NCI-H510A treated with DMSO at 0.1 percent for 48 hours (cell line): ENCODE data around the gene EIF2S3.
"Not testable (repeated sequence)": the region's sequence is repeated elsewhere in the genome, so short reads cannot be mapped to it uniquely, and the experiment has no call there.

Source experiments
- DNase-seq: peaks from one replicate; lab custom pipeline; 2025; lab: John Stamatoyannopoulos, UW

Gene EIF2S3

GRCh38 chrX:24050522-24051318 lies 4.0 kb upstream of the EIF2S3 start:
- DNase-seq = not testable (repeated sequence)

GRCh38 chrX:24055043-24055356 lies 244 bp downstream of the EIF2S3 start:
- DNase-seq = no peak

DNA sequence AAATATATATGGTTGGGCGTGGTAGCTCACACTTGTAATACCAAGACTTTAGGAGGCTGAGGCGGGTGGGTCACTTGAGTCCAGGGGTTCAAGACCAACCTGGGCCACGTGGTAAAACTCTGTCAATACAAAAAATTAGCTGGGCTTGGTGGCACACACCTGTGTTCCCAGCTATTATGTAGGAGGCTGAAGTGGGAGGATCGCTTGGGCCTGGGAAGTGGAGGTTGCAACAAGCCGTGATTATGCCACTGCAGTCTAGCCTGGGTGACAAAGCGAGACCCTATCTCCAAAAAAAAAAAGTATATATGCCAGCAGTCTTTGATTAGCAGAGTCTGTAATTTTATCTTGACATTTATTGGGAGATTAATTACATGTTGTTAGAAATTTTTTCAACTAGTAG lies 8.7 kb downstream of the EIF2S3 start:
- no peak for DNase-seq

DNA sequence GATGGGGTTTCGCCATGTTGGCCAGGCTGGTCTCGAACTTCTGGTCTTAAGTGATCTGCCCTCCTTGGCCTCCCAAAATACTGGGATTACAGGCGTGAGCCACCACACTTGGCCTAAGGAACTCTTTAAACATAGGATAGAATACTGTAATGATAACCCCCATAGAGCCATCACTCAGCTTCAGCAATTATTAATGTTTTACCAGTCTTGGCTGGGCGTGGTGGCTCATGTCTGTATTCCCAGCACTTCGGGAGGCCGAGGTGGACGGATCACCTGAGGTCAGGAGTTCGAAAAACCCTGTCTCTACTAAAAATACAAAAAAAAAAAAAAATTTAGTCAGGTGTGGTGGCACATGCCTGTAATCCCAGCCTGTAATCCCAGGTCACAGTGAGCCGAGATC lies 15.1 kb downstream of the EIF2S3 start:
- no peak for DNase-seq

DNA sequence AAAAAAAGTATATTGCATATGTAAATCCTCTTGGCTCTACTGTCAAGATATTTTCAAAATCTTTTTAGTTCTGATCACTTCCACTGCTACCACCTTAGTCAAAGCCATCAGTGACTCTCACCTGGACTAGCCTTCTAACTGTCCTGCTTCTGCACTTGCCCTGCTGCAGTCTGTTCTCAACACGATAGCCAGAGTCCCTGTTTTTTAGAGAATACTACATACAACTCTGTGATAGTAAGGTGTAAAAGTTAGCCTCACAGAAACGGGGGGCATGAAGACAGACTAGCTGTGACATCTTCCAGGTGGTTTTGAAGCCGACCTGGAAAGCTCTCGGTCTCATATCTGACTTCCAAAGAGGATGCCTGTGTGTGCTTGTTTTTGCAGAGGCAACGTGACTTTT lies 24.7 kb downstream of the EIF2S3 start:
- DNase-seq = no peak

- not testable (repeated sequence) for DNase-seq
Measured at GRCh38 chrX:24080245-24080644, 25.5 kb downstream of the EIF2S3 start.

DNA sequence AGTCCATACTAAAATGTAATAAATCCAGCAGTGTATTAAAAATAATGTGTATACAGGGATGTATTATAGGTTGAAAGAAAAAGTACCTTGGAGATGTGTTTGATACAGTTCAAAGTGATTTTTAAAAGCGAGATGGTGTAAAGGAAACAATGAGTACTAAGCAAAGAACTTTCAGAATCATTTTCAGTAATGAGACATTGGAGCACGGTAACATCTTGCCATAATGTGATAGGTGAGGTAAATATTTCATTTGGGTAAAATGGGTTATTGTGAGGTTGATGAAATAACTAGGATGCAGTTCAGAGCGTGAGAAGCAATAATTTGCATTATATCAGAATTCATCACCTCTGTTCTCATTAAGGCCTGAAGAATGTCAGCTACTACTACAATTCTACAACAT lies 25.9 kb downstream of the EIF2S3 start:
- no peak for DNase-seq

- peak; percentile 42 for DNase-seq
Measured at GRCh38 chrX:24081661-24082154, 27.0 kb downstream of the EIF2S3 start.

- DNase-seq = no peak
Measured at GRCh38 chrX:24082447-24082846, 27.7 kb downstream of the EIF2S3 start.

DNA sequence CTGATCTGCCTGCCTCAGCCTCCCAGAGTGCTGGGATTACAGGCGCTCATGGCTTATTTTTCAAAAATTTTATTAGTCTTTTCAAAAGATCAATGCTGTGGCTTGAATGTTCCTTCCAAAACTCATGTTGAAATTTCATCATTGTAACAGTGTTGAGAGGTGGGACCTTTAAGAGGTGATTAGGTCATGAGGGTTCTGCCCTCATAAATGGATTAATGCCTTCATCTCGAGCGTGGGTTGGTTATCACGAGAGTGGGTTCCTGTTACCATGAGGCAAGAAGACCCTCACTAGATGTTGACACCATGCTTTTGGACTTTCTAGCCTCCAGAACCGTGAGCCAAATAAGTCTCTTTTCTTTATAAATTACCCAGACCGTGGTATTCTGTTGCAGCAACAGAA lies 30.3 kb downstream of the EIF2S3 start:
- no peak for DNase-seq

DNA sequence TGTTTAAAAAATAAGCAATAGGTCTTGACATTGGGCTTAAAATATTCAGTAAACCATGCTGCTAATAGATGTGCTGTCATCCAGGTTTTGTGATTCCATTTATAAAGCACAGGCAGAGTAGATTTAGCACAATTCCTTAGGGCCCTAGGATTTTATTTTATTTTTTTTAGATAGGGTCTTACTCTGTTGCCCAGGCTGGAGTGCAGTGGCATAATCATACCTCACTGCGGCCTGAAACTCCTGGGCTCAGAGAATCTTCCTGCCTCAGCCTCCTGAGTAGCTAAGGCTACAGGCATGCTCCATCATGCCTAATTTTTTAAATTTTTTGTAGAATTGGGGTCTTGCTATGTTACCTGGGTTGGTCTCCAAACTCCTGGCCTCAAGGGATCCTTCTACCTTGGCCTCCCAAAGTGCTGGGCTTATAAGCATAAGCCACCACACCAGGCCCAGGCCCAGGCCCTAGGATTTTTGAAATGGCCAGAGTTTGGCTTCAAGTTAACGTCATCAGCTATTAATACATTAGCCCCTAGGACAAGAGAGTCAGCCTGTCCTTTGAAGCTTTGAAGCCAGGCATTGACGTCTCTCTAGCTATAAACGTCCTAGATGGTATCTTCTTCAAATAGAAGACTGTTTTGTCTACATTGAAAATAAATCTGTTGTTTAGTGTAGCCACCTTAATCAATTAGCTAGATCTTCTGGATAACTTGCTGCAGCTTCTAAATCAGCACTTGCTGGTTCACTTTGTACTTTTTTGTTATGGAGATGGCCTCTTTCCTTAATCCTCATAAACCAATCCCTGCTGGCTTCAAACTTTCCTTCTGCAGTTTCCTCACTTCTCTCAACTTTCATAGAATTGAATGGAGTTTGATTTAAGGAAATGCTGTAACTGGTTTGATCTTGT lies 35.8 kb downstream of the EIF2S3 start:
- no peak for DNase-seq

DNA sequence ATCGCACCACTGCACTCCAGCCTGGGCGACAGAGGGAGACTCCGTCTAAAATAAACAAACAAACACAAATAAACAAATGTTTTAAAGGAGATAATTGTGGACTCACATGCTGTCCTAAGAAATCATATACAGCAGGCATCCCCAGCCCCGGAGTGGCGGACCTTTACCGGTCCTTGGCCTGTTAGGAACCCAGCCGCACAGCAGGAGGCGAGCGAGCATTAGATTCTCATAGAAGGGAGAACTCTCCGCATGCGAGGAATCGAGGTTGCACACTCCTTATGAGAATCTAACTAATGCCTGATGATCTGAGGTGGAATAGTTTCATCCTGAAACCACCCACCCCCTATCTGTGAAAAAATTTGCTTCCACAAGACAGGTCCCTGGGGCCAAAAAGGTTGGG lies 39.0 kb downstream of the EIF2S3 start:
- no peak for DNase-seq

- DNase-seq = no peak
Measured at GRCh38 chrX:24097741-24098260, 43.0 kb downstream of the EIF2S3 start.

DNA sequence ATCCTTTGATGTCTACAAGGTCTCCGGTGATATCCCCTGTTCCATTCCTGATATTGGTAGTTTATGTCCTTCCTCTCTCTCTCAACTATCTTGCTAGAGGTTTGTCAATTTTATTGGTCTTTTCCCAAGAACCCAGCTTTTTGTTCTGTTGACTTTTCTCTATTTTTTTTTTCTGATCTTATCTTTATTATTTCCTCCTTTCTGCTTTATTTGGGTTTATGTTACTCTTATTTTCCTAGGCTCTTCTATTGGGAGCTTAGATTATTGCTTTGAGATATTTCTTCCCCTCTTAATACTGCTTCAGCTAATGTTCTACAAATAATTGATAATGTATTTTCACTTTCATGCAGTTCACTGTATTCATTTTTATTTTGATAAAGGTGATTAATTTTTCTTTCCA lies 44.2 kb downstream of the EIF2S3 start:
- no peak for DNase-seq

DNA sequence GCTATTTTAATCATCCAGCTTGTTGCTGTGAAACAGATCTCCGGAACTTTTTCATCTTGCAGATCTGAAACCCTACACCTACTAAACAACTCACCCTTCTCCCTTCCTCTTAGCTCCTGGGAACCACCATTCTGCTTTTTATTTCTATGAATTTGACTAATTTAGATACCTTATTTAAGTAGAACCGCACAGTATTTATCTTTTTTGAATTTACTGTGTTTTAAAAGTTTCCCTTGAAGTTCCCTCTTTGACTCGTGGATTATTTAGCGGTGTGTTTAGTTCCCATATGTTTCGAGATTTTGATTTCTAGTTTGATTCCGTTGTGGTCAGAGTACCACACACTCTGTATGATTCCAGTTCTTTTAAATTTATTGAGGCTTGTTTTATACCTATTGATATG lies 44.6 kb downstream of the EIF2S3 start:
- DNase-seq = no peak

DNA sequence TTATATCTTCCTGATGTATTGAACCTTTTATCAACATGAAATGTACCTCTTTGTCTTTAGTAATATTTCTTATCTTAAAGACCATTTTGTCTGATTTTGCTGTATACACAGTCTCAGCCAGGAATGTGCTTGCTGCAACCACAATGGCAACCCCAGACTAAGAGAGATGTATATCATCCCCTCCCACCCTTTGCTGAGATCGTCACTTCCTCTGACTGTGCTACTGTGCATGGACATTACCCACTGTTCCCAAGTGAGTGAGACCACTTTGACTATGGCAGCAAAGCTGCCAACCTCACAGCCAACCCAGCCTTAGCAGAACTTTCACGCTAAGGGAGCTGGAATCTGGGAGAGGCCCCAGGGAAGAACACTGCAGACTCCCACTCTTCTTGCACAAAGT lies 46.0 kb downstream of the EIF2S3 start:
- DNase-seq = no peak

DNA sequence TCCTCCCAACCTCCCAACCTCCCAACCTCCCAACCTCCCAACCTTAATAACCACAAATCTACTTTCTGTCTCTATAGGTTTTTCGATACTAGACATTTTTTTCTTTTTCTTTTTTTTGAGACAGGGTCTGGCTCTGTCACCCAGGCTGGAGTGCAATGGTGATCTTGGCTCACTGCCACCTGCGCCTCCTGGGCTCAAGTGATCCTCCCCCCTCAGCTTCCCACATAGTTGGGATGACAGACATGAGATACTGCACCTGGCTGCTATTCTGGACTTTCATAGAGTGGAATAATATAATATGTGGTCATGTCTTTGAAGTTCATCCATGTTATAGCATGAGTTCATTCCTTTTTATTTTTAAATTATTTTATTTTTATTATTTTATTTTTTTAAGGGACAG lies 55.3 kb downstream of the EIF2S3 start:
- DNase-seq = peak; percentile 81

DNA sequence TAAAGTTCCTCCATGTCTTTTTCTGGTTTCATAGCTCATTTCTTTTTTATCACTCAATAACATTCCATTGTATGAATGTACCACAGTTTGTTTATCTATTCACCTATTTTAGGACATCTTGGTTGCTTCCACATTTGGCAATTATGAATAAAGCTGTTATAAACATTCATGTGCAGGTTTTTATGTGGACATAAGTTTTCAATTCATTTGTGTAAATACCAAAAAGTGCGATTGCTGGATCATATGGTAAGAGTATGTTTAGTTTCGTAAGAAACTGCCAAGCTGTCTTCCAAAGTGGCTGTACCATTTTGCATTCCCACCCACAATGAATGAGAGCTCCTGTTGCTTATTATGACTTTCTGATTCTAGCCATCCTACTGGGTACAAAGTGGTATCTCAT lies 58.4 kb downstream of the EIF2S3 start:
- no peak for DNase-seq

GRCh38 chrX:24117258-24117657 lies 62.5 kb downstream of the EIF2S3 start:
- DNase-seq = no peak

GRCh38 chrX:24124244-24124799 lies 69.6 kb downstream of the EIF2S3 start:
- DNase-seq = no peak

GRCh38 chrX:24125028-24125612 lies 70.4 kb downstream of the EIF2S3 start:
- DNase-seq = no peak
